ENCODE measurements around the gene FBXL14. TPM values are rescaled to one million over a fixed set of nuclear protein-coding genes. Genes with fewer than 3 reads are reported as not detected.
A peak's percentile ranks its signal among the peaks of the same experiment; 100 is the strongest.

The FBXL14 gene
- polyA plus RNA-seq, 3 donors, result 6.2 to 9.8 (median 7.2) TPM

GRCh38 chr12:1533602-1534304 is 60.6 kb downstream of the FBXL14 start:
- peaks cover 76 to 90% (median 81%) of the 10 kb centered on the region in 3 donors for H3K27me3 Mint-ChIP-seq (ENCODE audit: low read depth in 3 of 3)
- Histone ChIP-seq H3K27me3 (ENCODE audit: control insufficient read depth in 2 of 2, insufficient read depth in 2 of 2, low read length in 2 of 2) (peaks cover 62 to 89% of the 10 kb centered on the region in 2 donors), H3K9me3 (replicated peaks in 1 of 2; ENCODE audit: control insufficient read depth in 1 of 2, insufficient read depth in 1 of 2, low read length in 2 of 2) (peaks cover 0 to 31% of the 10 kb centered on the region in 2 donors), H3K9ac (ENCODE audit: insufficient read depth, low read length, poor library complexity, severe bottlenecking) (peak overlapping the region; percentile 25), H3K4me2 (replicated peaks; ENCODE audit: extremely low read depth, low read length, poor library complexity, severe bottlenecking) (peak overlapping the region; percentile 39), H3K4me3 (replicated peaks in 1 of 3; ENCODE audit: low read depth in 2 of 3, low read length in 3 of 3) (peak overlapping the region in 1 of 3 experiments; percentile 44), H4K20me1 (ENCODE audit: insufficient read depth, low read length) (no peaks in the 10 kb centered on the region), H3K4me1 (ENCODE audit: control insufficient read depth in 1 of 2, insufficient read depth in 2 of 2, low read length in 2 of 2) (peaks cover 10 to 26% of the 10 kb centered on the region in 2 donors), H2AFZ (ENCODE audit: insufficient read depth, low read depth, low read length, poor library complexity, severe bottlenecking) (peak overlapping the region; percentile 59), H3K36me3 (replicated peaks in 1 of 2; ENCODE audit: control insufficient read depth in 1 of 2, insufficient read depth in 2 of 2, low read length in 2 of 2) (no peaks in the 10 kb centered on the region), H3K79me2 (ENCODE audit: insufficient read depth, low read length) (no peaks in the 10 kb centered on the region), H3K27ac (ENCODE audit: low read depth in 1 of 2, low read length in 2 of 2) (no peak overlapping the region)
- peaks cover 0 to 21% (median 14%) of the 10 kb centered on the region in 7 donors for H3K9me3 Mint-ChIP-seq
- no peak for DNase-seq
- H3K4me3 Mint-ChIP-seq, result peak overlapping the region; percentile 63 to 86
- intact Hi-C loops (cut with micrococcal nuclease), result no loop called here
- H3K27ac Mint-ChIP-seq, result peak overlapping the region in 1 of 7 donors; percentile 1
- TF ChIP-seq CTCF (IDR thresholded peaks at IDR 0.05), result no peak
- H3K4me1 Mint-ChIP-seq, result peaks cover 31% of the 10 kb centered on the region
- H3K36me3 Mint-ChIP-seq, result peaks cover 3 to 7% of the 10 kb centered on the region in 2 donors
- WGBS (ENCODE audit: insufficient coverage), result 2% methylated on average over 10 of the region's 16 CpGs

GRCh38 chr12:1533205-1533601 is 61.2 kb downstream of the FBXL14 start:
- intact Hi-C loops (cut with micrococcal nuclease), result no loop called here
- H3K27me3 Mint-ChIP-seq (ENCODE audit: low read depth in 3 of 3), result peaks cover 77 to 90% (median 86%) of the 10 kb centered on the region in 3 donors
- peak overlapping the region; percentile 39 for H3K4me2 ChIP-seq (replicated peaks; ENCODE audit: extremely low read depth, low read length, poor library complexity, severe bottlenecking)
- H3K9me3 ChIP-seq (replicated peaks in 1 of 2; ENCODE audit: control insufficient read depth in 1 of 2, insufficient read depth in 1 of 2, low read length in 2 of 2), result peaks cover 0 to 34% of the 10 kb centered on the region in 2 donors
- no peaks in the 10 kb centered on the region for H4K20me1 ChIP-seq (ENCODE audit: insufficient read depth, low read length)
- no peak overlapping the region for H3K27ac Mint-ChIP-seq
- 6% methylated on average over 5 of the region's 9 CpGs for WGBS (ENCODE audit: insufficient coverage)
- TF ChIP-seq CTCF (IDR thresholded peaks at IDR 0.05), result no peak
- no peak overlapping the region for H3K27ac ChIP-seq (ENCODE audit: low read depth in 1 of 2, low read length in 2 of 2)
- H3K9me3 Mint-ChIP-seq, result peaks cover 0 to 21% (median 14%) of the 10 kb centered on the region in 7 donors
- no peak for DNase-seq
- H3K4me1 ChIP-seq (ENCODE audit: control insufficient read depth in 1 of 2, insufficient read depth in 2 of 2, low read length in 2 of 2), result peaks cover 10 to 26% of the 10 kb centered on the region in 2 donors
- H3K9ac ChIP-seq (ENCODE audit: insufficient read depth, low read length, poor library complexity, severe bottlenecking), result no peak overlapping the region
- H3K36me3 Mint-ChIP-seq, result peaks cover 7 to 9% of the 10 kb centered on the region in 2 donors
- peak overlapping the region; percentile 63 to 86 for H3K4me3 Mint-ChIP-seq
- H3K4me3 ChIP-seq (replicated peaks in 1 of 3; ENCODE audit: low read depth in 2 of 3, low read length in 3 of 3), result peak overlapping the region in 1 of 3 experiments; percentile 44
- no peaks in the 10 kb centered on the region for H3K36me3 ChIP-seq (replicated peaks in 1 of 2; ENCODE audit: control insufficient read depth in 1 of 2, insufficient read depth in 2 of 2, low read length in 2 of 2)
- H3K79me2 ChIP-seq (ENCODE audit: insufficient read depth, low read length), result no peaks in the 10 kb centered on the region
- peaks cover 31% of the 10 kb centered on the region for H3K4me1 Mint-ChIP-seq
- peak overlapping the region; percentile 59 for H2AFZ ChIP-seq (ENCODE audit: insufficient read depth, low read depth, low read length, poor library complexity, severe bottlenecking)
- peaks cover 63 to 89% of the 10 kb centered on the region in 2 donors for H3K27me3 ChIP-seq (ENCODE audit: control insufficient read depth in 2 of 2, insufficient read depth in 2 of 2, low read length in 2 of 2)

All from CD14-positive monocyte (primary cell).